Pulmonary artery endothelial cell (primary cell): ENCODE data around the gene NONO. TPM values are rescaled to one million over a fixed set of nuclear protein-coding genes. Genes with fewer than 3 reads are reported as not detected.
A peak's percentile ranks its signal among the peaks of the same experiment; 100 is the strongest.
"Not testable (repeated sequence)": the region's sequence is repeated elsewhere in the genome, so short reads cannot be mapped to it uniquely, and the experiment has no call there.

Source experiments
- DNase-seq: peaks from one replicate; pipeline ENCODE4 v3.0.0-alpha.2; 2011; ENCODE audit warnings: low read depth, low spot score
- total RNA-seq: library from RNA; depleted of rRNA; stranded (reverse); fragments of >200 nt; gene quantifications from 2 replicates; pipeline ENCODE4 v1.2.3, GENCODE V29; 2014

The NONO gene, protein sequence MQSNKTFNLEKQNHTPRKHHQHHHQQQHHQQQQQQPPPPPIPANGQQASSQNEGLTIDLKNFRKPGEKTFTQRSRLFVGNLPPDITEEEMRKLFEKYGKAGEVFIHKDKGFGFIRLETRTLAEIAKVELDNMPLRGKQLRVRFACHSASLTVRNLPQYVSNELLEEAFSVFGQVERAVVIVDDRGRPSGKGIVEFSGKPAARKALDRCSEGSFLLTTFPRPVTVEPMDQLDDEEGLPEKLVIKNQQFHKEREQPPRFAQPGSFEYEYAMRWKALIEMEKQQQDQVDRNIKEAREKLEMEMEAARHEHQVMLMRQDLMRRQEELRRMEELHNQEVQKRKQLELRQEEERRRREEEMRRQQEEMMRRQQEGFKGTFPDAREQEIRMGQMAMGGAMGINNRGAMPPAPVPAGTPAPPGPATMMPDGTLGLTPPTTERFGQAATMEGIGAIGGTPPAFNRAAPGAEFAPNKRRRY
- total RNA-seq = 488 and 525 TPM in 2 replicates

DNA sequence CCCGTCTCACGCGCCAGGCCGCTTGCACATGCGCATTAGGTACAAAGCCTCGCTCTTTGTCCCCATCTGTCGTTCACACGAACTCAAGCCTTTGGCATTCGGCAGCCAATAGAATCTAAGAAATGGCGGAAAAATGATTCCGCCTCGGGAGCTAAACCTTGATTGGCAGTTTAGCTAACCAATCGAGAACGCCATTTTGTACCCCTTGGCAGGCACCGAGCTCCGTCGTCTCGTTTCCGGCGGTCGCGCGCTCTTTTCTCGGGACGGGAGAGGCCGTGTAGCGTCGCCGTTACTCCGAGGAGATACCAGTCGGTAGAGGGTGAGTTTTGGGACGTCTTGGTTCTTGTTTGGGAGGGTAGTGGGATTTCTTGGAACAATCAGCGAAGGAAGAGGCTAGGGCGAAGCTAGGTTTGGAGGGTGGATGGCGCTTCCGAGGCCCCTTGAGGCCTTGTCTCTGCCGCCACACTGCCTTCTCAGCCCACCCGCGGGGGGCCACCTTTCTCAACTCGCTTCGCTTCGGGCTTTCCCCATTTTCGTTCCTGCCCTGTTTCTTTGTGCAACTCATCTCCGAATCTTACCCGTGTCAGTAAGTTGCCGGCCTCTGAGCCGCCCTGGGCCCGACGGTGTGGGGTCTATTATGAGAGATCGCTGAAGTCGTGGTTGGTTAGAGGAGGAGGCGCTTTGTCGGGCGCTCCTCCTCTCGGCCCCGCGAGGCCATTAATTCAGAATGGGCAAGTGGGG, at the start of gene NONO:
Gene NONO (plus strand): TSS at position 233 of the 741 bp plus-strand sequence. CDS start 7,003 bp downstream, outside the sequence.
- DNase-seq = peak; percentile 91

DNA sequence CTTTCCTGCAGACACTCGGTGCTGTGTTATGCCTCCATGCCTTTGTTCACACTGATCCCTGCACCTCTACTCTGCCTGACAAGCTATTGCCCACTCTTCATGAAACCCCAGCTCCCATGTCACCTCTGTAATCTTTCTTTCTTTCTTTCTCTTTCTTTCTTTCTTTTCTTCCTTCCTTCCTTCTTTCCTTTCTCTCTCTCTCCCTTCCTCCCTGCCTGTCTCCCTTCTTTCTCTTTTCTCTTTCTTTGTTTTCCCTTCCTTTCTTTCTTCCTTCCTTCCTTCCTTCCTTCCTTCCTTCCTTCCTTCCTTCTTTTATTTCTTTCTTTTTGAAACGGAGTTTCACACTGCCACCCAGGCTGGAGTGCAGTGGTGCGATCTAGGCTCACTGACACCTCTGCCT, 48.0 kb upstream of the NONO start:
- DNase-seq = no peak

DNA sequence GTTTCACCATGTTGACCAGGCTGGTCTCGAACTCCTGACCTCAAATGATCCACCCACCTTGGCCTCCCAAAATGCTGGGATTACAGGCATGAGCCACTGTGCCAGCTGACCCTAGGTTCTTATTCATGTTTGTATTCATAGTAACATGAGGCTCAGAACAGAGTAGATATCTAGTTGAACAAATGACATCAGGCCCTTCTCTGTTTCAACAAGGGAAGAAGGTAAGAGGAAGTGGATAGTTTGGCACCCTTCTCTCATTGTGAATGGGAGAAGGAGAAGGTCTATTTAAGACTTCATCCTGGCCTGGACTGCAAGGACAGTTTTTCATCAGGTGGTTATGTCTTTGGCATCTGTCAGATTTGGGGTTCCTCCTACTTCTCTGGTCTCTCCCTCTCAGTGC, 46.6 kb upstream of the NONO start:
- no peak for DNase-seq

DNA sequence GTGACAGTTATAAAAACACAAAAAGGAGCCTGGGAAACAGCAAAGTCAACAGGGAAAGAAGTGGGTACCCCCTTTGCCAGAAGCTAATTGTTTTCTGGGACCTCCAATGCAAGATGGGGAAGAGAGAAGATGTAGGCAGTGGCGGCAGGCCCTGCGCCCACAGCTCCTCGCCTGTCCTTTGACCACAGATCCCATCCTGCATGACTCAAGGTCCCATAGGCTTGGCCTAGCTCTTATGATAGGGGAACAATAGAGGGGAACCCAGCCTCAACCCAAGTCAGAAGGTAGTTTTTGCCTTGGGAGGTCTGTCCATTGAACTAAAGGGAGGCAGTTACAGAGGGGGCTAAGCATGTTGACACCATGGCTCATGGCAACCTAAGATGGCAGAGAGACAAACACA, 43.7 kb upstream of the NONO start:
- no peak for DNase-seq

DNA sequence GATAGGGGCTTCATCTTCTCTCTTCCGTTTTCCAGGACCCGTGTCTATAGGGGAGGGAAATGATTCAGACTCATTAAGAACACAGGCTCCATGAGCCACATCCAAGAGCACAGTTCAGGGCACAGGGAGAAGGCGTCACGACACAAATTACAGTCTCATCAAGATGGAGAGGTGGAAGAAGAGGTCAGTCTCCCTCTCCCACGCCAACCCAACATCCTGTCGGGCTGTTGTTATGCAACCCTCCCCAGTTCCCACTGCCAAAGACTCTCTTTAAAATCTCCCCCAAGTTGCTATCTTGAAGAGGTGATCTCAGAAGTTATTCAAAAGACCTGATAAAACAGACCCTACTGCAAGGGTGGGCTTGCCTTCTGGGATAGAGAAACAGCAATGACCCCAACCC, 42.1 kb upstream of the NONO start:
- no peak for DNase-seq

DNA sequence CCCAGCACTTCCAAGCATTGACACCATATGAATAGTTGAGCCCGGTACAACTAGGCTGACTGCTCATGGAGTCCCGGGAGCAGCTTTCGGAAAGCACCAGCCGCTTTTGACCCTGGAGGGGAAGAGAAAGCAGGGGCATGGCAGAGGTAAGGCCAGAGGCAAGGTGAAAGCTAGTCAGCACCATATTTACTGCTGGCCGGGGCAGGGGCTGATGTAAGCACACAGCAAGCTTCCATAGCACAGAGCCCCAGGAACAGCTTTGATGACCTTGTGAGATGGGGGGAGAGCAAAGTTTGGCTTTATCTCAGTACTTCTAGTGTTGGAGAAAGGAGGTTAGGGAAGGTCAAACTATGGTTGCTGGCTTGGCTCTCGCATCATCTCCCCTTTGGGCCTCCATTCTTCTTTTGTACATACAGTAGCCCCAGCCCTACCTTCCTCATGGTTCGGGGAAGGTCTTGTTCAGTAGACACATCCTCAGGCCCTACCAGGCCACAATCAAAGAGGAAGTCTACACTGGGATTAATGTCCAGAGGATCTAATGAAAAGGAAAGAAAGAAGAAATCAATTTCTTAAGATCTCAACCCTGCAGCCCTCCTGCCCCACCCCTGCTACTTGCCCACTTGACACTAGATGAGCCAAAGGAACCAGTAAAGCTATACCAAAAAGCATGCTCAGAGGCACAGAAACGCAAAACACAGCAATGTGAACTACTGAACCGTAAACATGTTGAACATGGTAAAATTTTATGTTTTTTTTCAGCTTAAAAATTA, 38.9 kb upstream of the NONO start:
- no peak for DNase-seq

DNA sequence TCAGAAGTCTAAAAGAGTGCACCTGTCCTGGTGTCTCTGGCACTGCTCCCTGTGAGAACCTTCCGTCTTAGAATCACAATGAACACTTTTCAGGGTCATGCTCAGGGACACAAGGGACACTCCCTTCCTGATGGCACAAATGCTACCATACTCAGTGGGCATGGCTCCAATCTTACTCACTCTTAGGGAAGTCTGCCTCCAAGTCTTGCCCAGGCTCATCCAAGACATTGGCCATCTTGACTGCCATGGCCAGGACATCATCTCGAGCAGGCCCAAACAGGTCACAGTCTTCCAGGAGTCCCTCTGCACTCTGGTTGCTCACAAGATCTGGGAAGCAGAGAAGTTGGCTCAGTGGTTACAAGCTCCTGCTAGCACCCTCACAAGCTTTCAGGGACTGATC, 38.3 kb upstream of the NONO start:
- DNase-seq = no peak

DNA sequence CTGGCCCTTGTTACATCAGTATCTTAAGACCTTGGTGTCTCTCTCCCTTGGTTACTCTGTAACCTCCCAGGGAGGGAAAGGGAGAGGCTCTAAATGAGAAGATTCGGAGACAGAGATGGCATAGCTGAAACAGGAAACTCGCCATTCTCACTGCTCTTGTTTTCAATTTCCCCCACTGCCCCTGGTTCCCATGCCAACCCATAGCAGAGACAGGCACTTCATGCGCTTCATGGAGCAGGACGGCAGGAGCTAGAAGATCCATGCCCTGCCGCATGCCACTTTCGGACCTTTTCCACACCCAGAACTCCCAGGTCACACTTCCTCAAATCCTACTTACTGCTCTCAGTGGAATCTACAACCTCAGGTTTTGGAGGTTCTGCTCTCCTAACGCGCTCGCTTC, 32.6 kb upstream of the NONO start:
- DNase-seq = no peak

DNA sequence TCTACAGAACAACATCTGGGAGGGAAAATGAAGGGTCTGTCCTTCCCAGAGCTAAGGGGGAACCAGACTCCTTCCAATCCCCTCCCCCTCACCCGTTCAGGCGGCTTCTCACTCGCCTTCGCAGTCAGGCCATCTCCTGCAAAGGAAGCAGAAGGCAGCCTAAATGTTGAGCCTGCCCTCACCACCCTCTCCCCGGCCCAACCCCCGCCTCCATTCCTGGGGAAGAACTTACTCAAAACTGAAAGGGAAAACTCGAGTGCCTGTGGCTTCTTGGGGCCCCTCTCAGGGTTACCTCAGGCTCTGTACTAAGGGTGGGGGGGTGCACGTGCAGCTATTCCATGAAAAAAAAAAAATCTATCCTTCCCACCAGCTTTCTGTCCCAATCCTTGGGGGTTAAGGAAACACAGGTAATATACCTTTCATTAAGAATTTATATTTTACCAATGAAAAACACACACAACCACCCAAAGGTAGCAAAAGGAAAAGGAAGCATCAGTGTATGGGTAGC, 31.9 kb upstream of the NONO start:
- no peak for DNase-seq

DNA sequence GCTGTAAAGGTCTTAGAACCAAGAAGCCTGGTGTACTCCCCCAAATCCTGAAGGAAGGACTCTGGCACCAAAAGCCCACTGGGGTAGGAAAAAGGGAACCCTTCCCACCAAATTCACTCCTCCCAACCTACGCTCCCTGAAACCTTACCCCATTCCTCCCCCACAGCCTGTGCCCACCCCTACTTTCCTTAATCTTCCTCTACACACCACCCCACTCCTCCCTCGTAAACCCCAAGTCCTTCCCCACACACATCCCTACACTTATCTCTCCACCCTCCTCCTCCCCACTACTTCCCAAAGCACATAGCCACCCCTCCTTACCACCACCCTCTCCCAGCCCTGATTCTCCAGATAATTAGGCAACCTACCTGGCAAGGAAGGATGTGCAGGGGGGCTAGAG, 31.2 kb upstream of the NONO start:
- no peak for DNase-seq

DNA sequence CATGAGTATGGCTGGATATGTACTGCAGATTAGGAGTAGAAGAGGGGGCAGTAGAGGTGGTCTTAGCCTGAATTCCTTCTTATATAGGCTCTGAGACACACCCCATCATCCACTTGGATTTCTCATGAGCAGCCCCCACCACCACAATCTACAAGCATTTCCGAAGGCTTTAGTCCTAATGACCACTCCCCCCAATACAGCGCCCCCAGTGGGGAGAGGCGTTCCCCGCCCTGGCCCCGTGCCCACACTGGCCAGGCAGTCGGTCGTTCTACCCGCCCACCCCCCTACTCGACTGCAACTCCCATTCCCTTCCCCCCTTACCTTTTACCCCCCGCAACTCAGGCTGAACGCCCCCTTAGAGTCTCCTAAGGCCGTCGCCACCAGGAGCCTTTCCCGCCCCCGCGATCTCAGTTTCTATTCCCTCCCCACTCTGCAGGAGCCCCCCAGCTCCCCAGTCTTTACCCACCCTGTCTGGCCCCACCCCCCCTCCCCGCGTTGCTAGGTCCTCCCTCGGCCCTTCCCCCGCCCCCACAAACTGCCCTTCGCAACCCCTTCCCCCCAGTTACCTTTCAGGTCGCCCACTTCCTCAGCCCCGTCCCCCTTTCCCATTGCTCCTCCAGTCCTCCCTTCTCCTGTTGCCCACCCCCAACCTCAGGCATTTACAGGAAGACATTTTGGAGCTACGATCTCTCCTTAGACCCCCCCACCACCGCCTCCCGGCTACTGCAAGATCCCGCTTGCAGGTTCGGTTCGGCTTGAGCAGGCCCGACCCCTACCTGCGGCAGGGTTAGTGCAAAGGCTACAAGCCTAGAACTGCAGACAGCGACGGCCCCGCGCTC, 30.0 kb upstream of the NONO start:
- DNase-seq = no peak

DNA sequence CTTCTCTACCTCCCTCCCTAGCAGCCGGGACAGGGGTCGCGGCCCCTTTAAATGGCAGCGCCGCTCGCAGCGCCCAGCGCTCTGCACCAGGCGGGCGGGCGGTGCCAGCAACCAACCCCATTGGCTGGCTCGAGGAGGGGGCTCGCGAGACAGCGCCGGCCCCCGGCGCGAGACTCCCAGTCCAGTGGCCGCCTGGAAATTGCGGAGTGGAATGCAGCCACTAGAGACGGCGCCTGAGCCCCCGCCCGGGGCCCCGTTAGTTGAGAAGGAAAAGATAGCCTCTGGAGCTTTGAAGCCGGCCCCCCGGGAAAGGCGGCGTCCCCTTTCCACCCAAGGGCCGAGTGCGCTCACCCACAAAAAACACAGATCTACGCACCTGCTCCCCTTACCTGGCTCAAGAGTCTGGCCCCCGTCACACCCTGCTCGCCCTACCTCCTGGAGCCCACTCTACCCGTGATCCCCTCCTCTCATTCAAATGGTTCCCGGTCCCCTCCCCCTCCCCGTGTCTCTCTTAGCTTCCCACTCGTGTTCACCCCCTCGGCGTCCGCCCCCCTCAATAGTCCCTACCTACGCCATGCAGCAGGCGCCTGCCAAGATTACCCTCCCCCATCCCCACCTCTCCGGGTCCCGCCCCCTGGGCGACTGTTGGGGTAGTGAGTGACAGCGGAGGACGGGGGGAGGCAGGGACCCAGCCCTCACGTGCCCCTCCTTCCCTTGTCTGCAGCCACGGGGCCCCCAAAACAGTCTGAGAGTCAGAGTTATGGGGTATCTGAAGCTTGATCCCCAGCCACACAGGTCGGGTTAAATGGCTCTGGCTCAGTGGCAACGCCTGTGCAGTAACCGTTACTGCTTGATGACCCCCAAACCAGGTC, 29.1 kb upstream of the NONO start, which contains the start of gene ZMYM3:
Gene ZMYM3 (minus strand): TSS at position 49 of the 872 bp plus-strand sequence. CDS start 885 bp downstream, outside the sequence.
- peak; percentile 50 for DNase-seq

DNA sequence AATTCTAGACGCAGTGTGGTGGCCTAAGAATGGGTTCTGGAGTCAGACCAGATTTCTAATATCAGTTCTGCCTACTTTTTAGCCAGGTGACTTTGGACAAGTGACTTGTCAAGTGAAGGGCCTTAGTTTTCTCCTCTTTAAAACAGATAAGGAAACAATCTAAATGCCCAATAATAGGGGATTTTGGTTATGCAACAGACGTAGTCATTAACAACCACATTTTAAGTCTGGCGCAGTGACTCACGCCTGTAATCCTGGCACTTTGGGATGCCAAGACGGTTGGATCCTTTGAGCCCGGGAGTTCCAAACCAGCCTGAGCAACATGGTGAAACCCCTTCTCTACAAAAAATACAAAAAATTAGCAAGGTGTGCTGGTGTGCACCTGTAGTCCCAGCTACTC, 27.4 kb upstream of the NONO start:
- no peak for DNase-seq

DNA sequence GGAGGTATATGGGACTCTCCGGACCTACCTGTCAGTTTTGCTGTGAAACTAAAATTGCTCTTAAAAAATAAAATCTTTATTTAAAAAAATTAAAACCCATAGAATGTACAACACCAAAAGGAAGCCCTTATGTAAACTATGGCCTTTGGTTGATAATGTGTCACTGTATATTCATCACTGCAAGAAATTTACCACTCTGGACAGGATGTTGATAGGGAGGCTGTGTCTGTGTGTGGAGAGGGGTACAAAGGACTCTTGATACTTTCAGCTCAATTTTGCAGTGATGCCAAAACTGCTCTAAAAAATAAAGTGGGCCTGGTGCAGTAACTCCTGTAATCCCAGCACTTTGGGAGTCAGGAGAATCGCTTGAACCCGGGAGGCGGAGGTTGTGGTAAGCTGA, 26.6 kb upstream of the NONO start:
- DNase-seq = no peak

DNA sequence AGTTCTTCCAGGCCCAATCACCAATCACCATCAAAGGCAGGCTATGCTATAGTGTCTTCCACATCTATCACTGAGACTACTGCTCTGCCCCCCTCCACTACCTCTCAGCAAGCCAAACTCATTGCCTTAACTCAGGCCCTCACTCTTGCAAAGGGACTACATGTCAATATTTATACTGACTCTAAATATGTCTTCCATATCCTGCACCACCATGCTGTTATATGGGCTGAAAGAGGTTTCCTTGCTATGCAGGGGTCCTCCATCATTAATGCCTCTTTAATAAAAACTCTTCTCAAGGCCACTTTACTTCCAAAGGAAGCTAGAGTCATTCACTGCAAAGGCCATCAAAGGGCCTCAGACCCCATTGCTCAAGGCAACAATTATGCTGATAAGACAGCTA, 14.8 kb upstream of the NONO start:
- not testable (repeated sequence) for DNase-seq

DNA sequence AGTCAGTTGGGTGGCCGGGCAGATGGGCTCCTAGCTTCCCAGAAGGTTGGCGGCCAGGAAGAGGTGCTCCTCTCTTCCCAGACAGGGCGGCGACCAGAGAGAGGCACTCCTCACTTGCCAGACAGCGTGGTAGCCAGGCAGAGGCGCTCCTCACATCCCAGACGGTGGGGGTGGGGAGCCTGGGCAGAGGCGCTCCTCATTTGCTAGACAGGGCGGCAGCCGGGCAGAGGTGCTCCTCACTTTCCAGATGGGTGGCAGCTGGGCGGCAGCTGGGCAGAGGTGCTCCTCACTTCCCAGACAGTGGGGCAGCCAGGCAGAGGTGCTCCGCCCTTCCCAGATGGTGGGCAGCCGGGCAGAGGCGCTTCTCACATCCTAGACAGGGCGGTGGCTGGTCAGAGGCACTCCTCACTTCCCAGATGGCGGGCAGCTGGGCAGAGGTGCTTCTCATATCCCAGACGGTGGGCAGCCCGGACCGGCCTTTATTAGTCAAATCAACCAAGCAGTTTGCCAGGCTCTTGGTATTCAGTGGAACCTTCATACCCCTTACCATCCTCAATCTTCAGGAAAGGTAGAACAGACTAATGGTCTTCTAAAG, 13.5 kb upstream of the NONO start:
- no peak for DNase-seq

DNA sequence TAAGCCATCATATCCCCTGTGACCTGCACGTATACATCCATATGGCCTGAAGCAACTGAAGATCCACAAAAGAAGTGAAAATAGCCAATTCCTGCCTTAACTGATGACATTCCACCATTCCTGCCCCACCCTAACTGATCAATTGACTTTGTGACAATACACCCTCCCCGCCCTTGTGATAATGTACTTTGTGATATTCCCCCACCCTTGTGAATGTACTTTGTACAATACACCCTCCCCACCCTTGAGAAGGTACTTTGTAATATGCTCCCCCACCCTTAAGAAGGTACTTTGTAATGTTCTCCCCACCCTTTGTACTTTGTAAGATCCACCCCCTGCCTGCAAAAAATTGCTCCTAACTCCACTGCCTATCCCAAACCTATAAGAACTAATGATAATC, 11.1 kb upstream of the NONO start:
- DNase-seq = not testable (repeated sequence)

DNA sequence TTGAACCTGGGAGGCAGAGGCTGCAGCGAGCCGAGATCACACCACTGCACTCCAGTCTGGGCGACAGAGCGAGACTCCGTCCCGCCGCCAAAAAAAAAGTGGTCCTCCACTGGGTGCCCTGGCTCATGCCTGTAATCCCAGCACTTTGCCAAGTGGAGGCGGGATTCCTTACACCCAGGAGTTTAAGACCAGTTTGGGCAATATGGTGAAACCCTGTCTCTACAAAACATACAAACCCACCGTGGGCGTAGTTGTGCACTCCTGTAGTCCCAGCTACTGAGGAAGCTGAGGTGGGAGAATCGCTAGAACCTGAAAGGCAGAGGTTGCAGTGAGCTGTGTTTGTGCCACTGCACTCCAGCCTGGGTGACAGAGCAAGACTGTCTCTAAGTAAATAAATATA, 2.1 kb upstream of the NONO start:
- not testable (repeated sequence) for DNase-seq
